Prostate gland (tissue), 2 donors: ENCODE results near the gene CAPN13.

Experiments used
- POLR2A ChIP-seq: fragments of 450-650 bp; IDR thresholded peaks from one replicate; pipeline ENCODE4 v1.6.1; 2016; ENCODE audit warnings: antibody characterized with exemption, mild to moderate bottlenecking
- TF ChIP-seq, protein P1 (sequence below), 4 experiments: fragments of 200-600 bp in 2 of 4; fragments of 450-650 bp in 2 of 4; sonication (generic) in 2 of 4; IDR thresholded peaks; 1 replicate in 3 of 4; 2 replicates in 1 of 4; pipeline ENCODE4 v1.5.1; 2016 to 2019; ENCODE audit warnings: antibody characterized with exemption in 4 of 4, mild to moderate bottlenecking in 2 of 4, moderate library complexity in 2 of 4

DNA sequence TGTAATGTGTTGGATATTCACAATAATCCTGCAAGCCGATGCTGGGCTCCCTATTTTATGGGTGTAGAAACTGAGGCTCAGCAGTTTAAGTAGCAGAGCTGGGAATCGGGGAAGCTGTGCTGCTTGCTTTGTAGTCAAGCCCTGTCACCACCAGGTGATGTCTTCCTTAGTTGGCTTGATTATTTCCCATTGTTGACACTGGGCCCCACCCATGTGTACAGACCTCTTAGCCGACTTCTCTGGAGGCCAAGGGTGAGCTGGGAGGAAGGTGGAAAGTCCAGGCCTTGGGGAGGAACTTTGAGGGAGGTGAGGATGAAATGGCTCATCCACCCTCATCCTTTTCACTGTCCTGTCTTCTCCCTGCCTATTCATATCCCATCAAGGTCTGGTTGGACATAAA is 60.0 kb downstream of the CAPN13 start:
- TF ChIP-seq POLR2A = no peak
- TF ChIP-seq, protein P1, sequence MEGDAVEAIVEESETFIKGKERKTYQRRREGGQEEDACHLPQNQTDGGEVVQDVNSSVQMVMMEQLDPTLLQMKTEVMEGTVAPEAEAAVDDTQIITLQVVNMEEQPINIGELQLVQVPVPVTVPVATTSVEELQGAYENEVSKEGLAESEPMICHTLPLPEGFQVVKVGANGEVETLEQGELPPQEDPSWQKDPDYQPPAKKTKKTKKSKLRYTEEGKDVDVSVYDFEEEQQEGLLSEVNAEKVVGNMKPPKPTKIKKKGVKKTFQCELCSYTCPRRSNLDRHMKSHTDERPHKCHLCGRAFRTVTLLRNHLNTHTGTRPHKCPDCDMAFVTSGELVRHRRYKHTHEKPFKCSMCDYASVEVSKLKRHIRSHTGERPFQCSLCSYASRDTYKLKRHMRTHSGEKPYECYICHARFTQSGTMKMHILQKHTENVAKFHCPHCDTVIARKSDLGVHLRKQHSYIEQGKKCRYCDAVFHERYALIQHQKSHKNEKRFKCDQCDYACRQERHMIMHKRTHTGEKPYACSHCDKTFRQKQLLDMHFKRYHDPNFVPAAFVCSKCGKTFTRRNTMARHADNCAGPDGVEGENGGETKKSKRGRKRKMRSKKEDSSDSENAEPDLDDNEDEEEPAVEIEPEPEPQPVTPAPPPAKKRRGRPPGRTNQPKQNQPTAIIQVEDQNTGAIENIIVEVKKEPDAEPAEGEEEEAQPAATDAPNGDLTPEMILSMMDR (IDR thresholded peaks at IDR 0.05) = no peak
